GDM1 (cell line): Measurements from ENCODE around the gene CCSAP.

Experiments used
- DNase-seq: peaks from one replicate; lab custom pipeline; 2025; lab: John Stamatoyannopoulos, UW

CCSAP gene

GRCh38 chr1:229286099-229286766, 56.6 kb downstream of the CCSAP start:
- DNase-seq = no peak

GRCh38 chr1:229285440-229285839, 57.4 kb downstream of the CCSAP start:
- no peak for DNase-seq

DNA sequence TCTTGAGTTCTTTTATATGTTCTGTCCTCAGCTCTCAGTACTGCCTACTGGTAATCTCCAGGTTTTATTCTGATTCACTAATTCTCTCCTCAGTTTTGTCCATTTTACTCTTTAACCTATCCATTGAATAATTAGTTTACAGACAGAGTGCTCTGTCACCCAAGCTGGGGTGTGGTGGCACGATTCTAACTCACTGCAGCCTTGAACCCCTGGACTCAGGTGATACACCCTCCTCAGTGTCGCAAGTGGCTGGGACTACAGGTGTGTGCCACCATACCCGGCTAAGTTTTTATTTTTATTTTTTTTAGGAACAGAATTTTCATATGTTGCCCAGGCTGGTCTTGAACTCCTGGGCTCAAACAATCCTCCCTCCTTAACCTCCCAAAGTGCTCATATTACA, 58.0 kb downstream of the CCSAP start:
- DNase-seq = no peak

GRCh38 chr1:229283183-229283611, 59.6 kb downstream of the CCSAP start:
- DNase-seq = no peak

DNA sequence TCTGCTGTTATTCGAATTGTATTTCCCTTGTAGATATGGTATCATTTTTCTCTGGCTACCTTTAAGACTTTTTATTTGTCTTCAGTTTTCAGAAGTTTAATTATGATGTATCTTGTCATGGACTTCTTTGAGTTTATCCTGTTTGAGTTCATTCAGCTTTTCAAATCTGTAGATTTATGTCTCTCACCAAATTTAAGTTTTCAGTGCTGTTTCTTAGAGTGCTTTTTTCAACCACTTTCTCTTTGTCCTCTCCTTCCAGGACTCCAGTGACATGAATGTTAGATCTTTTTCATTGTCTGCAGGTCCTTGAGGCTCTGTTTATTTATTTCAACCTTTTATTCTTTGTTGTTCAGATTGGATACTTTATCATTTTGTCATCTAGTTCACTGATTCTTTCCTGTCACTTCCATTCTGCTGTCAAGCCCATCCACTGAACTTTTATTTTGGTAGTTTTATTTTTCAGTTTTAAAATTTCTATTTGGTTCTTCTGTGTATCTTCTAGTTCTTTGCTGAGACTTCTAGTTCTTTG, 60.5 kb downstream of the CCSAP start:
- no peak for DNase-seq

GRCh38 chr1:229281339-229281926, 61.4 kb downstream of the CCSAP start:
- DNase-seq = no peak

- no peak for DNase-seq
Measured at GRCh38 chr1:229280921-229281320, 61.9 kb downstream of the CCSAP start.

GRCh38 chr1:229280037-229280828, 62.6 kb downstream of the CCSAP start:
- no peak for DNase-seq

DNA sequence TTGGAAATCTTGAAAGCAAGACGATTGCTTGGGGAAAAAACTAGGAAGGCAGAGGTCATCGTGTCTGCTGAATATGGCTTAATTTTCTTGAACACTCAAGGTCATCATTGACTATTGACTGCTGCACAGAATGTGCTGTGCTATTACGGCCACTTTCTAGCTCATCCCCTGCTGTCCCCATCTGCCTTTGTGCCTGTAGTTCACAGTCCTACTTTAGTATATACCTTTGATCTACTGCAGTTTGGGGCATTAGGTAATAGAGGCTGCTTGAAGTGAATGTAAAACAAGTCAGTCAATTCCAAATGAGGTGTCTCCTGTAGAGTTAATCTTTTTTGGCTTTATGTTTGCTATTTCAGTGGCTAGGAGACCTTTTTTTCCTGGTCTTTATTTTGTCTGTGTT, 63.6 kb downstream of the CCSAP start:
- DNase-seq = no peak

DNA sequence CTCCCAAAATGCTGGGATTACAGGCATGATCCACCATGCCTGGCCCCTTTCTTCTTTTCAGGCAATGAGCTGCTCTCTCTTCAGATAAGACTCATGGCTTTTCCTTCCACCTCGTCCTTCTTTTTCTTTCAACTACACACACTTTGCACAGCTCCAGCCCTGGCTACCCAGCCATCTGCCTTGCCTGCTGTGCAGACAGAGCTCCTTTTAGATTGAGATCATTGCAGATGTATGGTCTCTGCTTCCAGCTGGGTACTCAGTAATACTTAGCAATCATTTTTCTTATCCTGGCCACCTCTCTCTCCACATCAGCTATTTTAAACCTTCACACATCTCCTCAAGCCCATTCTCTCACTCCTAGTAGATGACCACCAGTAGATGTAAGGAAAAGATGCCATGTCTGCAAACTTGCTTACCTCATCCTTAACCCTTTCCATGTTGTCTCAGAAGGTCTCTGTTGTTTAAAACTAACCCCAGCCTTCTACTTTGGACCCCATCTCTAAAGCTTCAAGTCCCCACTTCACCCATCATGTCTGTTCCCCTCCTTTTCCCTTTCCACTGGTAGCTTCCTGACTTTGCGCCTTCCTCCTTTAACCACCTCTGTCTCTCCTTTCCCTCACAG, 64.6 kb downstream of the CCSAP start:
- DNase-seq = no peak

DNA sequence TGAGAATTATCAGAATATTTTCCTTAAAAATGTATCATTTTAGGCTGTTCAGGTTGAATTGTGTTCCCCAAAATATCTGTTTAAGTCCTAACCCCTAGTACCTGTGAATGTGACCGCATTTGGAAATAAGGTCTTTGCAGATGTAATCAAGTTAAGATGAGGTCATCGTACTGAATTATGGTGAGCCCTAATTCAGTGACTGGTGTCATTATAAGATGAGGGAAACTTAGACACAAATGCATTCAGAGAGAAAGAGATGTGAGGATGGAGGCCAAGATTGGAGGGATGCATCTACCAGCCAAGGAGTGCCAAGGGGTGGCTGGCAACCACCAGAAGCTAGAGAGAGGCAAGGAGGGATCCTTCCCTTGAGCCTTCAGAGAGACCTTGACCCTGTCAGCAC, 67.8 kb downstream of the CCSAP start:
- no peak for DNase-seq

- DNase-seq = no peak
Measured at GRCh38 chr1:229273507-229274232, 69.2 kb downstream of the CCSAP start.

- DNase-seq = no peak
Measured at GRCh38 chr1:229272164-229273158, 70.4 kb downstream of the CCSAP start.

- no peak for DNase-seq
Measured at GRCh38 chr1:229271448-229272159, 71.2 kb downstream of the CCSAP start.
